Endothelial cell of umbilical vein (primary cell): Measurements from ENCODE around the gene TACC3. TPM values are rescaled to one million over a fixed set of nuclear protein-coding genes. Genes with fewer than 3 reads are reported as not detected.

Source experiments
- BruUV-seq: library from RNA; stranded (reverse); fragments of 400-500 nt; replicated peaks from 2 replicates; lab custom pipeline; 2021; lab: Mats Ljungman, UMichigan
- CTCF ChIA-PET: fragments of 300-600, 350-600 bp; sonication (Branson Sonifier 250); formaldehyde crosslinking; loops from one replicate; lab custom pipeline; 2021; ENCODE audit warnings: antibody characterized with exemption, inconsistent platforms; lab: Charles Lee
- POLR2A ChIA-PET: fragments of 300-600, 350-600 bp; sonication (Branson Sonifier 250); formaldehyde crosslinking; loops from one replicate; lab custom pipeline; 2021; ENCODE audit warnings: antibody characterized with exemption, inconsistent platforms; lab: Charles Lee
- DNase-seq: peaks from one replicate; pipeline ENCODE4 v3.0.0-alpha.2; 2011; ENCODE audit warnings: low read depth, low spot score
- FAIRE-seq: peaks from 2 replicates; lab custom pipeline; 2011; peaks lifted over from hg19 to GRCh38; lab: Jason Lieb, UNC
- H2AFZ ChIP-seq: 2 replicates; pipeline ENCODE4 v1.6.0; 2012; ENCODE audit warnings: low read depth, low read length, control low read depth, inconsistent platforms
- H3K27ac ChIP-seq: 2 replicates; pipeline ENCODE4 v1.5.1; 2011; ENCODE audit warnings: low read depth, mild to moderate bottlenecking, control low read depth, low read length, moderate library complexity; ENCODE audit not compliant: insufficient read depth
- H3K27me3 ChIP-seq, 2 experiments: 2 replicates each; pipeline versions ENCODE4 v1.6.0 to v1.6.1; 2011; ENCODE audit warnings: low read length in 2 of 2, mixed read lengths in 1 of 2; ENCODE audit not compliant: control insufficient read depth in 2 of 2, insufficient read depth in 2 of 2
- H3K36me3 ChIP-seq, 2 experiments: 2 replicates in 1 of 2; 3 replicates in 1 of 2; pipeline ENCODE4 v1.5.1; 2011; ENCODE audit warnings: low read length in 2 of 2, mild to moderate bottlenecking in 1 of 2, moderate library complexity in 1 of 2; ENCODE audit not compliant: control insufficient read depth in 2 of 2, insufficient read depth in 2 of 2; ENCODE audit errors: extremely low read depth in 1 of 2
- H3K4me1 ChIP-seq: 3 replicates; pipeline ENCODE4 v1.5.1; 2011; ENCODE audit warnings: mild to moderate bottlenecking, low read length; ENCODE audit not compliant: control insufficient read depth, insufficient read depth; ENCODE audit errors: extremely low read depth
- H3K4me2 ChIP-seq: 2 replicates; pipeline ENCODE4 v1.6.1; 2011; ENCODE audit warnings: low read length, control low read depth, mixed read lengths; ENCODE audit not compliant: insufficient read depth
- H3K4me3 ChIP-seq, 3 experiments: fragments of 200-600 bp in 1 of 3; sonication (generic), shearing (Covaris generic) in 1 of 3; replicated peaks in 1 of 3; 2 replicates each; pipeline ENCODE4 v1.5.1; 2011 to 2016; ENCODE audit warnings: control low read depth in 3 of 3, low read length in 3 of 3, mild to moderate bottlenecking in 2 of 3, inconsistent platforms in 1 of 3, low read depth in 1 of 3, moderate library complexity in 1 of 3; ENCODE audit not compliant: insufficient read depth in 1 of 3
- H3K79me2 ChIP-seq: 2 replicates; pipeline ENCODE4 v1.6.0; 2012; ENCODE audit warnings: low read length, inconsistent platforms; ENCODE audit not compliant: control insufficient read depth, insufficient read depth
- H3K9ac ChIP-seq: replicated peaks from 2 replicates; pipeline ENCODE3; 2011; ENCODE audit warnings: low read length, control low read depth; ENCODE audit not compliant: insufficient read depth; ENCODE audit errors: extremely low read depth
- H3K9me1 ChIP-seq: replicated peaks from 3 replicates; pipeline ENCODE4 v1.6.0; 2011; ENCODE audit warnings: mild to moderate bottlenecking, low read length; ENCODE audit not compliant: control insufficient read depth, insufficient read depth; ENCODE audit errors: extremely low read depth
- H3K9me3 ChIP-seq: replicated peaks from 2 replicates; pipeline ENCODE4 v1.5.1; 2012; ENCODE audit warnings: low read length, inconsistent platforms; ENCODE audit not compliant: control insufficient read depth, insufficient read depth
- H4K20me1 ChIP-seq: replicated peaks from 2 replicates; pipeline ENCODE3; 2011; ENCODE audit warnings: mild to moderate bottlenecking, low read length; ENCODE audit not compliant: control insufficient read depth, insufficient read depth; ENCODE audit errors: extremely low read depth
- EZH2 ChIP-seq: IDR thresholded peaks from 2 replicates; pipeline ENCODE4 v1.6.1; 2012; ENCODE audit warnings: borderline replicate concordance, low read depth, mild to moderate bottlenecking, moderate library complexity, low read length, inconsistent platforms; ENCODE audit not compliant: severe bottlenecking
- FOS ChIP-seq: IDR thresholded peaks from 2 replicates; pipeline ENCODE4 v1.6.1; 2011; ENCODE audit warnings: mild to moderate bottlenecking, low read length, moderate library complexity, borderline replicate concordance; ENCODE audit not compliant: insufficient read depth
- GATA2 ChIP-seq: IDR thresholded peaks from 2 replicates; pipeline ENCODE4 v1.7.0; 2011; ENCODE audit warnings: low read depth, mild to moderate bottlenecking, moderate library complexity, mixed read lengths, low read length; ENCODE audit not compliant: insufficient read length, insufficient read depth
- JUN ChIP-seq: IDR thresholded peaks from 2 replicates; pipeline ENCODE4 v1.6.1; 2011; ENCODE audit warnings: borderline replicate concordance, low read depth; ENCODE audit not compliant: insufficient read length, insufficient read depth
- MYC ChIP-seq: IDR thresholded peaks from one replicate; pipeline ENCODE4 v1.6.1; 2011; ENCODE audit warnings: mild to moderate bottlenecking, low read depth, low read length
- POLR2A ChIP-seq: IDR thresholded peaks from 2 replicates; pipeline ENCODE4 v1.6.1; 2012; ENCODE audit warnings: low read depth, mild to moderate bottlenecking, control low read depth, low read length
- POLR2AphosphoS5 ChIP-seq: IDR thresholded peaks from 2 replicates; pipeline ENCODE4 v1.6.1; 2012; ENCODE audit warnings: low read depth, mild to moderate bottlenecking, control low read depth, low read length, moderate library complexity; ENCODE audit not compliant: insufficient read depth
- dilution Hi-C: fragments of 300-500 bp; cut with MboI; formaldehyde crosslinking; loops from one replicate; pipeline ENCODE4 v1.15.0; 2019; ENCODE audit warnings: low sequenced_read_pairs; ENCODE audit not compliant: extremely low pct_ligation_motif_present
- intact Hi-C: fragments of 100-400 bp; cut with micrococcal nuclease; formaldehyde crosslinking; loops from one replicate; pipeline ENCODE4 v1.10.0; 2022
- polyA plus RNA-seq, 4 experiments: library from polyadenylated mRNA; depleted of rRNA in 3 of 4; stranded (reverse) in 3 of 4; unstranded in 1 of 4; fragments of >200 nt; gene quantifications; 2 replicates each; pipeline versions ENCODE4 v1.2.1 to v1.2.3, GENCODE V29; 2011 to 2012; ENCODE audit warnings: missing spikeins in 1 of 4
- total RNA-seq: library from RNA; stranded (reverse); gene quantifications from 2 replicates; pipeline ENCODE4 v1.2.3, GENCODE V29; 2021
- TF ChIP-seq, protein P1 (sequence below): IDR thresholded peaks from 2 replicates; pipeline ENCODE4 v1.6.1; 2011; ENCODE audit not compliant: insufficient read depth, insufficient read length
- TF ChIP-seq, protein P2 (sequence below), 2 donors: IDR thresholded peaks; 1 replicate in 1 of 2; 2 replicates in 1 of 2; pipeline ENCODE4 v1.5.1; 2011; ENCODE audit warnings: low read length in 2 of 2, mild to moderate bottlenecking in 2 of 2, moderate library complexity in 2 of 2, control low read depth in 1 of 2, inconsistent platforms in 1 of 2, low read depth in 1 of 2; ENCODE audit not compliant: insufficient read depth in 1 of 2; ENCODE audit errors: extremely low read depth in 1 of 2

TACC3 gene
- total and polyA plus RNA-seq, 2 donors (not counting 3 experiments of a cell fraction or from before 2014, with no cell fraction given) = 54.5 to 135 TPM

DNA sequence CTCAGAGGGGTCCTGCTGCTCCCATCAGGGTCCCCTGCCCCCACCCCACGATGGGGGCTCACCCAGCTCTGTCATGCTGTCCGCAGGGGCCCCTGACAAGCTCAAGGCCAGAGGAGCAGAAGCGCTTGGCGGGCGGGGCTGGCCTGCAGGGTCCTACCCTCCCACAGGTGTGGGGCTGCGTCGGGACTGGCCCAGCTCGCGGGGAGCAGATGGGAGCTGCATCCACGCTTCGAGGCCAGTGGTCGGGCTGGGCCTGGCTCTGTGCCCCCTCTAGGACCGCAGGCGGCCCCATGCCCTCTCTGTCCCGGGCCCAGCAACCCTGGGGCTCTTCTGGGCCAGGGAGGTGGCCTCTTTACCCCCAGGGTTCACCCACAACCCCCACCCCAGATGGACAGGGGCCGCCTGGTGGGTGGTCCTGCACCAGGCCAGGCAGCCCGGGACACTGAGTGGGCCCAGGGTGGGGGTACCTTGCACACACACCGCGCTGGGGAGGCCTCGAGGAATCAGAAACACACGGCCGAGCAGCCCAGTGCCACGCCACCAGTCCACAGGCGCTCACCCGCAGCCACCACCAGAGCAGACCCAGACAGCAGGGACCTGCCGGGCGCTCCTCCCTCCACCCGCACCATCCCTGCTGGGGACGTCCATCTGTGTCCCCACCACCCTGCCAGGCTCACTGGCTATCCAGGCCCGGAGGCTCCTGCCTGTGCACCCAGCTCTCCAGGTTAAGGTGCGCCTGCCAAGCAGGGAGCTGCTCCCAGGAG, 30.0 kb downstream of the TACC3 start:
- intact Hi-C loops (no loop called here), dilution Hi-C loops (no loop called here)
- Histone ChIP-seq H3K4me2 (no peak overlapping the region), H3K9me1 (no peaks in the 10 kb centered on the region), H2AFZ (no peak overlapping the region), H4K20me1 (no peaks in the 10 kb centered on the region), H3K9ac (no peak overlapping the region), H3K4me3 (no peak overlapping the region), H3K36me3 (no peaks in the 10 kb centered on the region), H3K4me1 (peaks cover 9% of the 10 kb centered on the region), H3K9me3 (no peaks in the 10 kb centered on the region), H3K79me2 (no peaks in the 10 kb centered on the region), H3K27me3 (no peaks in the 10 kb centered on the region), H3K27ac (no peak overlapping the region)
- FAIRE-seq (no peak), DNase-seq (no peak)
- ChIA-PET CTCF (interaction anchor here (1.0 to 3.2 kb wide), 5 partner anchors 14 to 148 kb away, joined by 3 to 17 read pairs (median 4); no protein-coding TSS in a partner anchor), POLR2A (no interaction called here)
- no TSS peak for BruUV-seq
- TF ChIP-seq JUN (no peak), EZH2 (no peak), MYC (no peak), FOS (no peak), POLR2AphosphoS5 (no peak), GATA2 (no peak), POLR2A (no peak)
- TF ChIP-seq, protein P1, sequence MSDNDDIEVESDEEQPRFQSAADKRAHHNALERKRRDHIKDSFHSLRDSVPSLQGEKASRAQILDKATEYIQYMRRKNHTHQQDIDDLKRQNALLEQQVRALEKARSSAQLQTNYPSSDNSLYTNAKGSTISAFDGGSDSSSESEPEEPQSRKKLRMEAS = no peak
- TF ChIP-seq, protein P2, sequence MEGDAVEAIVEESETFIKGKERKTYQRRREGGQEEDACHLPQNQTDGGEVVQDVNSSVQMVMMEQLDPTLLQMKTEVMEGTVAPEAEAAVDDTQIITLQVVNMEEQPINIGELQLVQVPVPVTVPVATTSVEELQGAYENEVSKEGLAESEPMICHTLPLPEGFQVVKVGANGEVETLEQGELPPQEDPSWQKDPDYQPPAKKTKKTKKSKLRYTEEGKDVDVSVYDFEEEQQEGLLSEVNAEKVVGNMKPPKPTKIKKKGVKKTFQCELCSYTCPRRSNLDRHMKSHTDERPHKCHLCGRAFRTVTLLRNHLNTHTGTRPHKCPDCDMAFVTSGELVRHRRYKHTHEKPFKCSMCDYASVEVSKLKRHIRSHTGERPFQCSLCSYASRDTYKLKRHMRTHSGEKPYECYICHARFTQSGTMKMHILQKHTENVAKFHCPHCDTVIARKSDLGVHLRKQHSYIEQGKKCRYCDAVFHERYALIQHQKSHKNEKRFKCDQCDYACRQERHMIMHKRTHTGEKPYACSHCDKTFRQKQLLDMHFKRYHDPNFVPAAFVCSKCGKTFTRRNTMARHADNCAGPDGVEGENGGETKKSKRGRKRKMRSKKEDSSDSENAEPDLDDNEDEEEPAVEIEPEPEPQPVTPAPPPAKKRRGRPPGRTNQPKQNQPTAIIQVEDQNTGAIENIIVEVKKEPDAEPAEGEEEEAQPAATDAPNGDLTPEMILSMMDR (IDR thresholded peaks at IDR 0.05; ENCODE audit: extremely low read depth in 1 of 2, insufficient read depth in 1 of 2, low read depth in 1 of 2, low read length in 2 of 2) = no peak
